Activated CD8-positive, alpha-beta T cell treated with anti-CD3 and anti-CD28 coated beads for 36 hours (primary cell): Measurements from ENCODE around the gene OR10A3. TPM values are rescaled to one million over a fixed set of nuclear protein-coding genes. Genes with fewer than 3 reads are reported as not detected.

ENCODE experiments used
- ATAC-seq: fragments of 200-7000 bp; cut with Tn5 transposase; one replicate; pipeline ENCODE4 v1.10.0; 2021; ENCODE audit warnings: mild to moderate bottlenecking, moderate library complexity
- CTCF ChIA-PET: fragments of 350-600 bp; sonication (Branson Sonifier 250); formaldehyde crosslinking; loops from one replicate; lab custom pipeline; 2021; ENCODE audit warnings: antibody characterized with exemption; lab: Charles Lee
- POLR2A ChIA-PET: fragments of 350-600 bp; sonication (Branson Sonifier 250); formaldehyde crosslinking; loops from one replicate; lab custom pipeline; 2021; ENCODE audit warnings: antibody characterized with exemption; lab: Charles Lee
- DNase-seq: peaks from one replicate; pipeline ENCODE4 v3.0.0-alpha.2; 2020
- H3K27ac Mint-ChIP-seq: one replicate; pipeline ENCODE4 v1.8.0; 2021; ENCODE audit warnings: mild to moderate bottlenecking, mixed read lengths
- H3K27me3 Mint-ChIP-seq: one replicate; pipeline ENCODE4 v1.8.0; 2021; ENCODE audit warnings: mixed read lengths
- H3K36me3 Mint-ChIP-seq: one replicate; pipeline ENCODE4 v1.8.0; 2021; ENCODE audit warnings: low read depth, mixed read lengths
- H3K4me1 Mint-ChIP-seq: one replicate; pipeline ENCODE4 v1.8.0; 2021; ENCODE audit warnings: low read depth, mixed read lengths
- H3K4me3 Mint-ChIP-seq: one replicate; pipeline ENCODE4 v1.8.0; 2021; ENCODE audit warnings: mild to moderate bottlenecking, moderate library complexity, mixed read lengths
- H3K9me3 Mint-ChIP-seq: one replicate; pipeline ENCODE4 v1.8.0; 2021; ENCODE audit warnings: mixed read lengths
- CTCF ChIP-seq: fragments of 200-600 bp; IDR thresholded peaks from one replicate; pipeline ENCODE4 v1.8.0; 2022; ENCODE audit warnings: antibody characterized with exemption, mild to moderate bottlenecking
- intact Hi-C: fragments of 100-400 bp; cut with micrococcal nuclease; formaldehyde crosslinking; loops from one replicate; pipeline ENCODE4 v1.10.0; 2022
- total RNA-seq, 2 experiments: library from RNA; stranded (reverse); gene quantifications; one replicate each; pipeline ENCODE4 v1.2.3, GENCODE V29; 2021

Gene OR10A3
- total RNA-seq, 2 experiments from 2014 or later = not detected

GRCh38 chr11:7907121-7907520 is 34.4 kb downstream of the OR10A3 start:
- intact Hi-C loops = no loop called here
- Mint-ChIP-seq H3K27me3 (peaks cover 15% of the 10 kb centered on the region), H3K27ac (no peak overlapping the region), H3K4me1 (no peaks in the 10 kb centered on the region), H3K9me3 (no peaks in the 10 kb centered on the region), H3K36me3 (no peaks in the 10 kb centered on the region), H3K4me3 (no peak overlapping the region)
- ChIA-PET POLR2A (no interaction called here), CTCF (interaction anchor here (0.9 kb wide), 1 partner anchor 14 kb away, joined by 5 read pairs; no protein-coding TSS in a partner anchor)
- DNase-seq (no peak), ATAC-seq (no peak)
- no peak for TF ChIP-seq CTCF

GRCh38 chr11:7906481-7906880 is 35.0 kb downstream of the OR10A3 start:
- H3K9me3 Mint-ChIP-seq = no peaks in the 10 kb centered on the region
- H3K4me1 Mint-ChIP-seq = no peaks in the 10 kb centered on the region
- intact Hi-C loops = no loop called here
- ATAC-seq (no peak), DNase-seq (no peak)
- H3K4me3 Mint-ChIP-seq = no peak overlapping the region
- no peak overlapping the region for H3K27ac Mint-ChIP-seq
- ChIA-PET POLR2A (no interaction called here), CTCF (interaction anchor here (0.9 kb wide), 1 partner anchor 14 kb away, joined by 5 read pairs; no protein-coding TSS in a partner anchor)
- no peak for TF ChIP-seq CTCF
- no peaks in the 10 kb centered on the region for H3K36me3 Mint-ChIP-seq
- peaks cover 15% of the 10 kb centered on the region for H3K27me3 Mint-ChIP-seq

DNA sequence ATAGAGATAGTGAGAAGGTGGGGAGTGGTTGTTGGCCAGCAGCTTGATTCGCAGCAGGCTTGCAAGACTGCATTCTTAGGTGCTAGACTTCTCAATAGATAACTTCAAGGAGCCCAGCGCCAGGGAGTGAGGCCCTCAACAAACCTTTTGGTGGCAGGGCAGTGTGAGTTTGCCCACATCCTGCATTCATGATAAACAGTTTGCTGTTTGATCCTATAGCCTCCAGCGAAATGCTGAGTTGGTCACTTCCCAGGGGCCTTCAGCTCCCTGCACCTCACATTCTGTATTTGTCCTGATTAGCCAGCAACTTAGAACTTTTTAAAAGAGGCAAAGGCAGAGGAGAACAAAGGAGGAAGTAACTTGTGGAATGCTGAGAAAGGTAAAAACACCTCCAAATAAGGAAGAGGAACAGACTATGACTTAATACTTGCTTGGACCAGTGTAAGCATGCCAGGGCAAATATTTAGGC is 35.5 kb downstream of the OR10A3 start:
- no peaks in the 10 kb centered on the region for H3K9me3 Mint-ChIP-seq
- no peak overlapping the region for H3K27ac Mint-ChIP-seq
- peaks cover 15% of the 10 kb centered on the region for H3K27me3 Mint-ChIP-seq
- no peaks in the 10 kb centered on the region for H3K4me1 Mint-ChIP-seq
- POLR2A ChIA-PET = no interaction called here
- ATAC-seq = no peak
- intact Hi-C loops = no loop called here
- H3K4me3 Mint-ChIP-seq = no peak overlapping the region
- CTCF ChIA-PET = no interaction called here
- H3K36me3 Mint-ChIP-seq = no peaks in the 10 kb centered on the region
- no peak for DNase-seq
- TF ChIP-seq CTCF = no peak

- CTCF ChIA-PET = no interaction called here
- intact Hi-C loops = no loop called here
- no peak for TF ChIP-seq CTCF
- no peak overlapping the region for H3K27ac Mint-ChIP-seq
- ATAC-seq = no peak
- no peaks in the 10 kb centered on the region for H3K36me3 Mint-ChIP-seq
- H3K27me3 Mint-ChIP-seq = peaks cover 15% of the 10 kb centered on the region
- no peak overlapping the region for H3K4me3 Mint-ChIP-seq
- DNase-seq = no peak
- no peaks in the 10 kb centered on the region for H3K9me3 Mint-ChIP-seq
- H3K4me1 Mint-ChIP-seq = no peaks in the 10 kb centered on the region
- POLR2A ChIA-PET = no interaction called here
These were observed 36.0 kb downstream of the OR10A3 start for GRCh38 chr11:7905549-7905948.

- TF ChIP-seq CTCF = no peak
- no peak for DNase-seq
- Mint-ChIP-seq H3K36me3 (no peaks in the 10 kb centered on the region), H3K27ac (no peak overlapping the region), H3K27me3 (peaks cover 13% of the 10 kb centered on the region), H3K4me3 (no peak overlapping the region), H3K4me1 (no peaks in the 10 kb centered on the region), H3K9me3 (no peaks in the 10 kb centered on the region)
- ChIA-PET POLR2A (no interaction called here), CTCF (no interaction called here)
- intact Hi-C loops = no loop called here
- no peak for ATAC-seq
These were observed 36.6 kb downstream of the OR10A3 start for GRCh38 chr11:7904917-7905316.
